HG03439 (cell line): ENCODE measurements around the gene UXS1.
"Not testable (repeated sequence)": the region's sequence is repeated elsewhere in the genome, so short reads cannot be mapped to it uniquely, and the experiment has no call there.

Experiments used
- ATAC-seq: cut with Tn5 transposase; IDR thresholded peaks from one replicate; pipeline ENCODE4 v1.9.1; 2021; ENCODE audit warnings: mild to moderate bottlenecking, moderate library complexity; ENCODE audit not compliant: unreplicated experiment

The UXS1 gene

GRCh38 chr2:106193977-106194778 is at the start of gene UXS1:
UXS1 (minus strand) TSS chr2:106194301; CDS start chr2:106194241, 60 bp downstream.
- ATAC-seq, result peak; percentile 73

- ATAC-seq, result not testable (repeated sequence)
Measured at GRCh38 chr2:106239491-106239890, 45.4 kb upstream of the UXS1 start.

GRCh38 chr2:106235392-106235791 is 41.3 kb upstream of the UXS1 start:
- not testable (repeated sequence) for ATAC-seq

GRCh38 chr2:106233350-106233706 is 39.2 kb upstream of the UXS1 start:
- no peak for ATAC-seq

GRCh38 chr2:106232638-106233349 is 38.7 kb upstream of the UXS1 start:
- no peak for ATAC-seq

- no peak for ATAC-seq
Measured at GRCh38 chr2:106223347-106223746, 29.2 kb upstream of the UXS1 start.

GRCh38 chr2:106222057-106222456 is 28.0 kb upstream of the UXS1 start:
- ATAC-seq, result not testable (repeated sequence)

GRCh38 chr2:106219813-106220212 is 25.7 kb upstream of the UXS1 start:
- no peak for ATAC-seq

- ATAC-seq, result not testable (repeated sequence)
Measured at GRCh38 chr2:106219157-106219556, 25.1 kb upstream of the UXS1 start.

- ATAC-seq, result no peak
Measured at GRCh38 chr2:106208874-106209273, 14.8 kb upstream of the UXS1 start.

GRCh38 chr2:106208399-106208798 is 14.3 kb upstream of the UXS1 start:
- ATAC-seq, result no peak

- ATAC-seq, result no peak
Measured at GRCh38 chr2:106207246-106207645, 13.1 kb upstream of the UXS1 start.

- no peak for ATAC-seq
Measured at GRCh38 chr2:106205488-106205887, 11.4 kb upstream of the UXS1 start.

- not testable (repeated sequence) for ATAC-seq
Measured at GRCh38 chr2:106204551-106204950, 10.4 kb upstream of the UXS1 start.

- ATAC-seq, result no peak
Measured at GRCh38 chr2:106201661-106202060, 7.6 kb upstream of the UXS1 start.

- ATAC-seq, result no peak
Measured at GRCh38 chr2:106197878-106198277, 3.8 kb upstream of the UXS1 start.

GRCh38 chr2:106195981-106196380 is 1.9 kb upstream of the UXS1 start:
- ATAC-seq, result no peak

GRCh38 chr2:106195456-106195855 is 1.4 kb upstream of the UXS1 start:
- no peak for ATAC-seq

GRCh38 chr2:106193690-106193976 is 468 bp downstream of the UXS1 start:
- no peak for ATAC-seq

GRCh38 chr2:106192752-106193689 is 1.1 kb downstream of the UXS1 start:
- ATAC-seq, result peak; percentile 36

- no peak for ATAC-seq
Measured at GRCh38 chr2:106191511-106192016, 2.5 kb downstream of the UXS1 start.
